HG03060 (cell line): ENCODE data around the gene ITLN2.
"Not testable (repeated sequence)": the region's sequence is repeated elsewhere in the genome, so short reads cannot be mapped to it uniquely, and the experiment has no call there.

Source experiments
- ATAC-seq: cut with Tn5 transposase; IDR thresholded peaks from one replicate; pipeline ENCODE4 v1.9.1; 2021; ENCODE audit warnings: low read depth, moderate number of reproducible peaks; ENCODE audit not compliant: unreplicated experiment

The ITLN2 gene

DNA sequence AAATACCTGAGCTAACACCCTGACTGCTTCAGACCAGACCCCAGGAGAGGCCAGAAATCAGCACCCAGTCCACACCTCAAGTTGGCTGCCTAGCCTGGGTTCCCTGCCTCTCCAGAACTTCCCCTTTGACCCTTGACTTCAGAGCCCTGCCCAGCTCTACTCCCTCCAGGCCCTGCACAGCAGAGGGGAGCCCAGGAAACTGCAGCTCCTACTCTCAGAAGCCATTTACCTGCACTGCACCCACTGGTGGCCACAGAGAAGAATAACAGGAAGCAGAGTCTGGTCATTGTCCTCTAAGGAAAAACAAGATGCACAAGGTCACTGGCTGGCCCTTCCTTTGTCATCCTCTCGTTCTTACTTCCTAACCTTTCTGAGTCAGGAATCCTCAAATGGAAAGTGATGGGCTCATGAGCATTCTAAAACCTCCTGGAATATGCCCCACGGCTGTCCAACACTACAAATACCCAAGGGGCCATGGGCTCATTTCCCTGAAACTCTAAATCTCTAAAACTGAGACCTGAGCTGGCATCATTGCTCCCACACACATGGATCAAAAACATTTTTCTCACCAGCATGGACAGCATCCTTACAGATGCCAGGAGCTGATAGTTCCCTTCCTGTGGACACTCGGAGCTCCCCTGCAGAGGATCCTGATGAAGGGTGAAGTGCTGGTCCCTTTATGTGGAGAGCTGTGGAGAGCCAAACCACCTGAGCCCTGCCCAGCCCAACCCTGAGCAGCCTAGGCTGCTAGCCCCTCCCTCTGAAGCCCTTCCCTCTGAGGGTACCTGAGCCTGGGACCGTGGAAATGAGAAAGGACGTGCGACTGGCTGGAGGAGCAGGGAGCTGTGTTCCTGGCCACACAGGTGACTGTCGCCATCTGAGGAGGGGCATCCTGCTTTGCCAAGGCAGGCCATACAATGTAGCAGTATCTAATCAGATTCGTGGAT lies at the start of gene ITLN2:
Gene ITLN2, minus strand, starts transcription at position 652 of the 947 bp plus-strand sequence. Its CDS starts 68 bp downstream, at position 584.
- ATAC-seq: no peak

DNA sequence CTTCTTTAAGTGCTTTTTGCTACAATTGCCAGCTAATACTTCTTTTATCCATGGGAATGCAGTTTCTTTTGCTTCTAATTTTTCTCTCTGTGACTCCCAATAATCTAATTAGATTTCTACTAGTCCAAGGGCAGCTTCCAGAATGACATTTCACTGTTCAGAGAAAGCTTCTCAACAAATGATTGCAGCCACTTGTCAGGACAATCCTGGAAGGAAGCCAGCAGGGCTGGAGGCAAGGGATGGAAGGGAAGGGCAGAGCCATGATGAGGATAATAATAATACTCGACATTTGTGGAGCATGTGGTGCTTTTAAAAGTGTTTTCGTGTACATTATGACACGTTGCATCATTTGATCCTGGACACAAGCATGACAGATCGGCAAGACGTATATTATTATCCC lies 46.9 kb upstream of the ITLN2 start:
- no peak for ATAC-seq

GRCh38 chr1:161000736-161001480 lies 46.3 kb upstream of the ITLN2 start:
- ATAC-seq: no peak

DNA sequence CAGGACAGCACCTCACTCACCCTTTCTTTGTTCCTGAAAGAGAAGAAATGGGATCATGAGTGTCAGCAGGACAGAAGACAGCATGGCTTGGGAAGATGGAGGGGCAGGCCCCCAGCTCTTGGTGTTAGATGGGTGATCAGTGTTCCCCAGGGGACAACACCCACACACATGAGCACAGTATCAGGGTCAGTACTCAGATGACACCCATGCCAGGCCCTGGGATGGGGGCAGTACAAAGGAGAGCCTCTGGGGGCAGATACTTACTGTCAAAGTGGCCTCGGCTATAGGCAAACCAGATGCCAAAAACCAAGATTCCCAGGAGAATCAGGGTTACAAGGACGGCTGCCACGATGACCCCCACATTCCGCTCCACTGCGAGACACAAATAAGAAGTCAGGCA lies 44.8 kb upstream of the ITLN2 start:
- ATAC-seq: no peak

DNA sequence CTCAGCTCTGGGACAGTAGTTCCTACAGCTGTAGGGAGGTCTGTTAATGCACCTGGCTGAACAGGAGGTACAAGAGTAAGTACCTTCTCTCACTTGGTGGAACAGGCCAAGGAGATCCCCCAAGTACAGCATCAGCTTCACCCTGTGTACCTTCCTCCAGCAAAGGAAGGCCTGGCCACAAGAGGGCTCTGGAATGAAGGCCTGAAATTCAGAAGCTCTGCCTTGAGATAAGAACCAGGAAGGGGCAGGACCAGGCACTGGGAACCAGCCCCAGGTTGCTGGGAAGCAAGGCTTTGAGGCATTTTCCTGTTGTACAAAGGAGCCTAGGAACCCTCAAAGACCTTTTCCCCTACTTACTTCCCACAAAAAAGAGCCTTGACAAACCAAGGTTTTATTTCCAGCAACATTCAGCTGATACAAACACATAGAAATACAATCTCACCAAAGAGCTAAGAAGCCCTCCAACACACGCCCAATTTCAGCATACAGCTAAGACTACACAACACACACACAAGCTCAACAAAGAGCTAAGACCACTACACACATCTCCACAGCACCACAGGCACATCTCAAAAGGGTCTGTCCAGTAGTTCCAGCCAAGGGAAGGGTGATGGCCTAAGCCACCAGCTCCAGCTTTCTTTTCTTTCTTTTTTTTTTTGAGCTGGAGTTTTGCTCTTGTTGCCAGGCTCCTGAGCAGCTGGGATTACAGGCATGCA lies 42.9 kb upstream of the ITLN2 start:
- no peak for ATAC-seq

DNA sequence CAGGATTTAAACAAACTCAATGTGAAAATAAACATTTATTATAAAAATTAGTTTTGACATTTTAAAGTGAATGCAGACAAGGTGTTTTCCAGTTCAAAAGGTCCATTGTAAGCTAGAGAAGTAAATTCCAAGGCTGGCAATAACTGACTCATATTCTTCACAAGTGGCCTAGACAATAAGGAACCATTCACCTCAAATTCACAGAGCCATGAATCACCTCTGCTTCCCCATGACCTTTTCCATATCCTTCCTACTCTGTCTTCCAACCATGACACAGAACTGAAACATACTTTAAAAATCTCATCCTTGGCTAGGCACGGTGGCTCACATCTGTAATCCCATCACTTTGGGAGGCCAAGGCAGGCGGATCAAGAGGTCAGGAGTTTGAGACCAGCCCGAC lies 41.6 kb upstream of the ITLN2 start:
- no peak for ATAC-seq

DNA sequence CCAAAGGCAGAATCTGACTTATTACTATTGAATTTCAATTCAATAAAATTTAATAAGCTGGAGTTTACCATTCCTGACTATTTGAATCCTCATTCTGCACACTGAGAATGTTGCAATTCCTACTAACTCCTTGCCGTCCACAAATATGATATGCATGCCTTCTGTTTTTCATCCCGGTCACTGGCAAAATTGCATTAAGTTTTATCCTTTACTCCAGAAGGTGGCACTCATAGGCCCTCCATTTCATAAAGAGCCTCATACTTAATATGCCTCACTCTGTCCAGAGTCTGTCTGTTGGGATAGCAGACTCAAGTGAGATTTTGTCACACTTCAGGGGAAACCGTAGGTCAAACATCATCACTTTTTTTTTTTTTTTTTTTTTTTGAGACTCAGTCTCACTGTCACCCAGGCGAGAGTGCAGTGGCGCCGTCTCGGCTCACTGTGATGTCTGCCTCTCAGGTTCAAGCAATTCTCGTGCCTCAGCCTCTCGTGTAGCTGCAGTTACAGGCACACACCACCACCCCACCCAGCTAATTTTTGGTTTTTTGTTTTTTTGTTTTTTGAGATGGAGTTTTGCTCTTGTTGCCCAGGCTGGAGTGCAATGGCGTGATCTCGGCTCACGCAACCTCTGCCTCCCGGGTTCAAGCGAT lies 39.1 kb upstream of the ITLN2 start:
- ATAC-seq: no peak

GRCh38 chr1:160992036-160992435 lies 37.4 kb upstream of the ITLN2 start:
- not testable (repeated sequence) for ATAC-seq

DNA sequence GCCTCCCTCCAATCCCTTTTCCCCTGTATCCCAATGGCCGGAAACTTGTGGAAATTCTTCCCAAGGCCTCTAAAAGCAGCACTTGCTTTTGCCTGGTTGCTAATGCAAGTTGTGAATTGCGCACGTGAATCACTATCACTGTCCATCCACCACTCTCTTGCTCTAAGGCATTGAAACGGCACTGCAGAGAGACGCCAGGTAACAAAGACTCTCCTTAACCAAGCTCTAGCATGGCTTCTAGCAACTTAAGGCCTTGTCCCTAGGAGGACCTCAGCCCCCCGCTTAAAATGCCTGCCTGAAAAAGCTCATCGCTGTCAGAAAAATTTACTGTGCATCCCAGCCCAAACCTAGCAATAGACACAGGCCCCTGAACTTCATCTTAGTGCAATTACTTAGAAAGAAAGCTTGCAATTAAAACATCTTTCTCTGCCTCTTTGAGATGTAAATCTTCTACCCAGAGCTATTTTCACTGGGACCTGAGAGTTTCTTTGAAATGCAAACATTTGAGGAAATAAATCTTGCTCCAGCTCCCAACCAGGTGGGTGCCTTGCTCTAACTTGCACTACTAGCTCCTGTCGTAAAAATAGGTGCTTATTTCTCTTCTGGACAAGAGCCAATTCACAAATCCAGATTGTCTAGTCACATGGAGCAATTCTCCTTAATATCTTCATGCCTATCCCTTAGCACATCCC lies 32.9 kb upstream of the ITLN2 start:
- no peak for ATAC-seq

- no peak for ATAC-seq
Observed at GRCh38 chr1:160985723-160986122, 31.1 kb upstream of the ITLN2 start.

DNA sequence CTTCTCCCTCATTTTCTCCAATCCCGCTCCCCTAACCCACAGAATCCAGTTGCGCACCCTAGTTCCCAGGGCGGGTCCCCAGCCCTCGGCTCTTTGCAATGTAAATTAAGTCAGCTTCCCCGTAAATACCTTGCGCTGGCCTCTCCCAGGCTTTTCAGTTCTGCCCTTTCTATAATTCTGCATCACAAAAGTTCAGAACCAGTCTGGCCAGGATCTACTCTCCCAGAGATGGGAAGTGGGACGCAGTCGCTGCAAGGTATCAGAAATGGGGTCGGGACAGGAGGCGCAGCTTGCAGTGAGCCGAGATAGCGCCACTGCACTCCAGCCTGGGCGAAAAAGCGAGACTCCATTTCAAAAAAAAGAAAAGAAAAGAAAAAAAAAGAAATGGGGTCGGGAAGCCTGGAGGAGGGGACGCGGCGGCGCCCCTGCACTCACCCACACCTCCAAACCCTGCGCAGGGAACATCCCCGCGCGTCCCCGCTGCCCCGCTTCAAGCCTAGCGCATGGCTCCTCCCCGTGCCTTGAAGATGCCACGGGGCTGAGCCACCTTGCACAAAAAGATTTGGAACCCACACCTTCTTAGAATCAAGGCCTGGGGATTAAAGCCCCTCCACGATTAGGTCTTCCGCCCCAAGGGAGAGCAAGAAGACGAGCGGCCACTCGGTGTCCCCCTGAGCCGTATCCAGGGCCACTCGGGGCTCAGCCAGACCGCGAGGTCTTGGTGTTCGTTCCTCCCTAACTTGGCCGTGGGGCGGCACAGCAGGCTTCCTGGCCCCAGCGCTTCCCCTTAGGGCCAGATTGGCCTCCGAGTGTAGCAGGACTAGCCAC lies 27.2 kb upstream of the ITLN2 start:
- no peak for ATAC-seq

- ATAC-seq: no peak
Observed at GRCh38 chr1:160979286-160979685, 24.7 kb upstream of the ITLN2 start.

DNA sequence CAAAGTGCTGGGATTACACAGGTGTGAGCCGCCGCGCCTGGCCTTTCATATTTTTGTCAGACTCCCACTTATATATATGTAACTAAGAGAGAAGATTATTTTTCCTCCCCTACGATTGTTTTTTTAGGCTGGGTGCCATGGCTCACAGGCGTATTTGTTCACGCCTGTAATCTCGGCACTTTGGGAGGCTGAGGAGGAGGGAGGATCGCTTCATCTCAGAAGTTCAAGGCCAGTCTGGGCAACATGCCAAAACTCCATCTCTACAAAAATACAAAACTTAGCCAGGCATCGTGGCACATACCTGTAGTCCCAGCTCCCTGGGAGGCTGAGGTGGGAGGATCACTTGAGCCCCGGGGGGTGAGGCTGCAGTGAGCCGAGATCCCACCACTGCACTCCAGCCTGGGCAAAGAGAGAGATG lies 23.9 kb upstream of the ITLN2 start:
- ATAC-seq: no peak

DNA sequence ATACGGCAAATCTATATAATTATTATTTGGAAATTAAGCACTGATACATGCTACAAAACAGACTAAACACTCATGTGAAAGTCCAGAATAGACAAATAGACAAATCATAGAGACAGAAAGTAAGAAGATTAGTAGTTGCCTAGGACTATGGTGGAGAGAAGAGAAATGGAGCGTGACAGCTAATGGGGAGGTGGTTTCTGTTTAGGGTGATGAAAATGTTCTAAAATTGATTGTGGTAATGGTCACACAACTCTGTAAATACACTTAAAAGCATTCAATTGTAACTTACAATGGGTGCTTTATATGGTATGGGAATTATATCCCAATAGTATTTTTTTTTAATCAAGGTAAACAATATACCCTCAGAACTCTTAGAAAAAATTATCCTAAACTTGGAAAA lies 20.4 kb upstream of the ITLN2 start:
- no peak for ATAC-seq

DNA sequence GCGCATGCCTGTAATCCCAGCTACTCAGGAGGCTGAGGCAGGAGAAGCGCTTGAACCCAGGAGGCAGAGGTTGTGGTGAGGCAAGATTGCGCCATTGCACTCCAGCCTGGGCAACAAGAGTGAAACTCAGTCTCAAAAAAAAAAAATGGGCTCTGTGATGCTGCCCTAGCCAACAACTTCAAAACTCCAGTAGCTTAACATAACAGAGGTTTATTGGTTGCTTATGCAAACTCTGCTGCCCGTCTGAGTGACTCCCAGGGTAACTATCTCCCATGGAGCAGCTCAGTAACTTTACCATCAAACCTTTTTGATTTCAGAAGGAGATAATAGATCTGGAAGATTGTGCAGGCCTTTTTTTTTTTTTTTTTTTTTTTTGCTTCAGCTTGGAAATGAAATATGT lies 18.9 kb upstream of the ITLN2 start:
- no peak for ATAC-seq

- no peak for ATAC-seq
Observed at GRCh38 chr1:160972939-160973338, 18.3 kb upstream of the ITLN2 start.

GRCh38 chr1:160971618-160972056 lies 17.0 kb upstream of the ITLN2 start:
- no peak for ATAC-seq

DNA sequence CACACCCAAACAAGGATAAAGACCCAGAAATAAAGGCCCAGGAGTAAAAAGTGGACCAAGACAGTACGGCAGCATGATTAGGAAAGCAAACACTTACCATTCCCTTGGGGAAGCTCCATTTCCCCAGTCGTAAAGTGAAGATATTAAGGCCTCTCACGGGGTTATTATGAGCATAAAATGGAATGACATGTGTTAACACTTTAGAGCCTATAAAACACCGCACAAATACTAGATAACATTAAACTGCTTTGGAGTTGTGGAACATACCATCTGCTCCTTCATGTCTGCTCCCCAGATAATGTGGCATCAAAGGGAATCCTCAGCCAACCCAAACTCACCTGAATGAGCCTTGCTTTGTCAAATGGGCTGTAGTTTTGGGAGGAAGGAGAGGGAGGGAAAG lies 8.9 kb upstream of the ITLN2 start:
- ATAC-seq: no peak

- no peak for ATAC-seq
Observed at GRCh38 chr1:160961419-160961818, 6.8 kb upstream of the ITLN2 start.
